ENCODE measurements around the gene DNAJB7.

DNA sequence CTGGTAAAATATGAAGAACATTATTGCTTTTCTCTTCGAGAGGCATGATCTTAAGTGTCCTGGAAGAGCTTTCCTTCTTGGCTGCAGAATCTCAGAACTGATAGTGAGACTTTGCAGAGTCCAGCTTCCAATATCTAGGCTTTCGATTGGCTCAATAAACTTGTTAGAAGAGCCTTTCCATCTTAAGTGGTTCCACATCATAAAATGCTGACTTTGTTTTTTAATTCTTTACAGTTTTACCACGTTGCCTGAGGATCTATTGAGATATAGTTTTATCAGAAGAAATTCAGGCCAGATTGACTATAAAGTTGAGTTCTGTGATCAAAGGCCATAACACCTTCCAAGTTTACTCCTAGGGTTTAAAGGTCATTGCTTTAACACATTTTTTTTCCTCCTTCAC lies 15.6 kb upstream of the DNAJB7 start:
- TF ChIP-seq, protein P1, sequence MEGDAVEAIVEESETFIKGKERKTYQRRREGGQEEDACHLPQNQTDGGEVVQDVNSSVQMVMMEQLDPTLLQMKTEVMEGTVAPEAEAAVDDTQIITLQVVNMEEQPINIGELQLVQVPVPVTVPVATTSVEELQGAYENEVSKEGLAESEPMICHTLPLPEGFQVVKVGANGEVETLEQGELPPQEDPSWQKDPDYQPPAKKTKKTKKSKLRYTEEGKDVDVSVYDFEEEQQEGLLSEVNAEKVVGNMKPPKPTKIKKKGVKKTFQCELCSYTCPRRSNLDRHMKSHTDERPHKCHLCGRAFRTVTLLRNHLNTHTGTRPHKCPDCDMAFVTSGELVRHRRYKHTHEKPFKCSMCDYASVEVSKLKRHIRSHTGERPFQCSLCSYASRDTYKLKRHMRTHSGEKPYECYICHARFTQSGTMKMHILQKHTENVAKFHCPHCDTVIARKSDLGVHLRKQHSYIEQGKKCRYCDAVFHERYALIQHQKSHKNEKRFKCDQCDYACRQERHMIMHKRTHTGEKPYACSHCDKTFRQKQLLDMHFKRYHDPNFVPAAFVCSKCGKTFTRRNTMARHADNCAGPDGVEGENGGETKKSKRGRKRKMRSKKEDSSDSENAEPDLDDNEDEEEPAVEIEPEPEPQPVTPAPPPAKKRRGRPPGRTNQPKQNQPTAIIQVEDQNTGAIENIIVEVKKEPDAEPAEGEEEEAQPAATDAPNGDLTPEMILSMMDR (IDR thresholded peaks at IDR 0.05), result no peak
- TF ChIP-seq POLR2A (IDR thresholded peaks at IDR 0.05), result no peak

All from thyroid gland (tissue), 4 donors.